KMS-11 (cell line): ENCODE results near the gene NELFA.

Experiments
- H2AFZ ChIP-seq: fragments of 200-600 bp; sonication (generic); 2 replicates; pipeline ENCODE4 v1.6.1; 2016; ENCODE audit warnings: antibody characterized with exemption, mixed run types, low read depth
- H3K27ac ChIP-seq: fragments of 200-600 bp; sonication (generic); 2 replicates; pipeline ENCODE4 v1.6.1; 2016; ENCODE audit warnings: mild to moderate bottlenecking, mixed run types
- H3K27me3 ChIP-seq: fragments of 200-600 bp; sonication (generic); 2 replicates; pipeline ENCODE4 v1.6.1; 2017; ENCODE audit warnings: mild to moderate bottlenecking, low read depth, mixed run types, moderate library complexity; ENCODE audit not compliant: insufficient read depth
- H3K36me3 ChIP-seq: fragments of 200-600 bp; sonication (generic); 2 replicates; pipeline ENCODE4 v1.6.1; 2017; ENCODE audit warnings: mild to moderate bottlenecking, mixed run types; ENCODE audit not compliant: insufficient read depth
- H3K4me1 ChIP-seq: fragments of 200-600 bp; sonication (generic); 2 replicates; pipeline ENCODE4 v1.6.1; 2016; ENCODE audit warnings: mild to moderate bottlenecking, low read depth, mixed run types; ENCODE audit not compliant: poor library complexity, severe bottlenecking
- H3K4me2 ChIP-seq: fragments of 200-600 bp; sonication (generic); 2 replicates; pipeline ENCODE4 v1.7.0; 2016; ENCODE audit warnings: mild to moderate bottlenecking, mixed run types
- H3K4me3 ChIP-seq: fragments of 200-600 bp; sonication (generic); IDR thresholded peaks from 2 replicates; pipeline ENCODE4 v1.6.1; 2017; ENCODE audit warnings: low read depth, low read length, mixed read lengths; ENCODE audit not compliant: insufficient read depth
- H3K79me2 ChIP-seq: fragments of 200-600 bp; sonication (generic); 2 replicates; pipeline ENCODE4 v1.6.1; 2016; ENCODE audit warnings: low read depth, mixed run types; ENCODE audit not compliant: insufficient read depth
- H3K9ac ChIP-seq: fragments of 200-600 bp; sonication (generic); 2 replicates; pipeline ENCODE4 v1.6.1; 2016; ENCODE audit warnings: mild to moderate bottlenecking, mixed run types
- H4K20me1 ChIP-seq: fragments of 200-600 bp; sonication (generic); 2 replicates; pipeline ENCODE4 v1.6.1; 2016; ENCODE audit warnings: mild to moderate bottlenecking, mixed run types; ENCODE audit not compliant: insufficient read depth
- TF ChIP-seq, protein P1 (sequence below): fragments of 200-600 bp; sonication (generic); conservative IDR thresholded peaks from 2 replicates; pipeline ENCODE4 v1.6.1; 2017; ENCODE audit warnings: low read depth, mild to moderate bottlenecking, antibody characterized with exemption, low read length, moderate library complexity, mixed read lengths

NELFA gene

DNA sequence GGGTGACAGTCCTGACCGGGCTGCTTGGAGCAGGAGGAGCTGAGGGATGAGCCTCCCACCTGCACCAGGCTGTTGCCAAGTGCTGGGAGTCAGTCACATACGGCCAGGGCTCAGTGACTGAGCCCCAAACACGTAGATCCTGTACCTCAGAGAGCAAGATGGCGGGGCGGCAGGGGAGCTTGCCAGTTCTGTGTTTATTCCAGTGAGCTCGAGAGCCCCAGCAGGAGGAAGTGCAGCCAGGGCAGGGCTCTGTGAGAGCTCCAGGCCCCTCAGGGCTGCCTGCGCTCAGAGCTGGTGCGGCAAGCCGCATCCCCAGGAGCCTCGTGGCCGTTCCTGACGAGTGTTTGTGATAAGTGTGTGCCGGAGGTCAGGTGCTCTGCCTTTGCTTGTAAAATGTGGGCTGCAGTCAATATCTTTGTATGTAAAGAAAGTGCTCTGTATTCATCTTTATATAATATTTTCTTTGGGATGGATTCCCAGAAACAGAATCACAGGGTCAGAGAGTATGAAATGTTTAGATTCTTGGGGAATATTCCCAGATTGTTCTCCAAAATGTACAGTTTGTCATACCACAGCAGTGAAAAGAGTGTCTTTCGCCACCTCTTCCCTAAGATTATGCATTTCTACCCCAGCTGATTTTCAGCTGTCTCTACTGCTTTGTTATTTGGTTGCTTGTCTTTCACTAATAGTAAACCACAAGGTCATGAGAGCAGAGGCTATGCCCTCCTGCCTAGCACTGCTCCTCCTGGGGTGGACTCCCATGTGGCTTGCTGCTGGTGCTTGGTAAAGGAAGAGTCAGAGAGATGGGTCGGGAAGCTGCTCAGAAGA is 50.3 kb downstream of the NELFA start:
- Histone ChIP-seq H3K36me3 (peaks cover 4% of the 10 kb centered on the region), H3K27ac (no peak overlapping the region)

GRCh38 chr4:1956631-1957030 is 52.1 kb downstream of the NELFA start:
- H3K36me3 ChIP-seq: peaks cover 4% of the 10 kb centered on the region; the same call in 1 of the 2 replicates
- H4K20me1 ChIP-seq: no peaks in the 10 kb centered on the region
- no peak overlapping the region for H3K4me2 ChIP-seq
- H2AFZ ChIP-seq: no peak overlapping the region
- no peak overlapping the region for H3K9ac ChIP-seq
- no peaks in the 10 kb centered on the region for H3K4me1 ChIP-seq
- TF ChIP-seq, protein P1, sequence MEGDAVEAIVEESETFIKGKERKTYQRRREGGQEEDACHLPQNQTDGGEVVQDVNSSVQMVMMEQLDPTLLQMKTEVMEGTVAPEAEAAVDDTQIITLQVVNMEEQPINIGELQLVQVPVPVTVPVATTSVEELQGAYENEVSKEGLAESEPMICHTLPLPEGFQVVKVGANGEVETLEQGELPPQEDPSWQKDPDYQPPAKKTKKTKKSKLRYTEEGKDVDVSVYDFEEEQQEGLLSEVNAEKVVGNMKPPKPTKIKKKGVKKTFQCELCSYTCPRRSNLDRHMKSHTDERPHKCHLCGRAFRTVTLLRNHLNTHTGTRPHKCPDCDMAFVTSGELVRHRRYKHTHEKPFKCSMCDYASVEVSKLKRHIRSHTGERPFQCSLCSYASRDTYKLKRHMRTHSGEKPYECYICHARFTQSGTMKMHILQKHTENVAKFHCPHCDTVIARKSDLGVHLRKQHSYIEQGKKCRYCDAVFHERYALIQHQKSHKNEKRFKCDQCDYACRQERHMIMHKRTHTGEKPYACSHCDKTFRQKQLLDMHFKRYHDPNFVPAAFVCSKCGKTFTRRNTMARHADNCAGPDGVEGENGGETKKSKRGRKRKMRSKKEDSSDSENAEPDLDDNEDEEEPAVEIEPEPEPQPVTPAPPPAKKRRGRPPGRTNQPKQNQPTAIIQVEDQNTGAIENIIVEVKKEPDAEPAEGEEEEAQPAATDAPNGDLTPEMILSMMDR: no peak
- peaks cover 5% of the 10 kb centered on the region; the same call in 1 of the 2 replicates for H3K79me2 ChIP-seq
- H3K27ac ChIP-seq: no peak overlapping the region
- no peaks in the 10 kb centered on the region for H3K27me3 ChIP-seq
- no peak overlapping the region for H3K4me3 ChIP-seq

More for the DNA sequence above, 50.3 kb downstream of the NELFA start:
- Histone ChIP-seq H3K27me3 (no peaks in the 10 kb centered on the region), H3K4me2 (no peak overlapping the region), H3K9ac (no peak overlapping the region), H4K20me1 (no peaks in the 10 kb centered on the region), H2AFZ (no peak overlapping the region), H3K79me2 (peaks cover 5% of the 10 kb centered on the region; the same call in 1 of the 2 replicates), H3K4me1 (no peaks in the 10 kb centered on the region), H3K4me3 (no peak overlapping the region)
- TF ChIP-seq, protein P1: no peak

DNA sequence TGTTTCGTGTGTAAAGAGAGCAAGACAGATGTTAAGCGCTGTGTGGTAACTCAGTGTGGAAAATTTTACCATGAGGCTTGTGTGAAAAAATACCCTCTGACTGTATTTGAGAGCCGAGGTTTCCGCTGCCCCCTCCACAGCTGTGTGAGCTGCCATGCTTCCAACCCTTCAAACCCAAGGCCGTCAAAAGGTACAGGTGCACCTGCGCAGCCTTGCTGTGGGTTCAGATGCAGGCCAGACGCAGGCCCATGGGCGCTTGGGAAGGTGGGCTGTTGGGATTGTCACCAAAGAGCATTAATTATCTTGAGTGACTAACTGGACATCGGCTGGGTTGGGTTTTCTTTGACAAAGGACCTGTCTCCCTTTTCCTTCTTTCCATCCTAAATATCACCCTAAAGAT is 55.4 kb downstream of the NELFA start:
- Histone ChIP-seq H3K27me3 (no peaks in the 10 kb centered on the region), H3K36me3 (peaks cover 4% of the 10 kb centered on the region; the same call in 1 of the 2 replicates), H3K27ac (no peak overlapping the region; the same call in 1 of the 2 replicates), H3K4me3 (no peak overlapping the region), H3K4me2 (no peak overlapping the region), H3K4me1 (no peaks in the 10 kb centered on the region), H3K9ac (no peak overlapping the region), H2AFZ (no peak overlapping the region), H4K20me1 (no peaks in the 10 kb centered on the region), H3K79me2 (no peaks in the 10 kb centered on the region; the same call in 1 of the 2 replicates)
- TF ChIP-seq, protein P1: no peak

GRCh38 chr4:1952719-1953118 is 56.1 kb downstream of the NELFA start:
- no peaks in the 10 kb centered on the region for H3K27me3 ChIP-seq
- no peaks in the 10 kb centered on the region; the same call in 1 of the 2 replicates for H3K79me2 ChIP-seq
- no peaks in the 10 kb centered on the region for H4K20me1 ChIP-seq
- no peak overlapping the region for H3K4me3 ChIP-seq
- no peaks in the 10 kb centered on the region for H3K4me1 ChIP-seq
- H3K36me3 ChIP-seq: peaks cover 4% of the 10 kb centered on the region; the same call in 1 of the 2 replicates
- TF ChIP-seq, protein P1: no peak
- no peak overlapping the region; the same call in 1 of the 2 replicates for H3K27ac ChIP-seq
- no peak overlapping the region for H3K4me2 ChIP-seq
- H3K9ac ChIP-seq: no peak overlapping the region
- no peak overlapping the region for H2AFZ ChIP-seq
